ENCODE measurements around the gene MAL. TPM values are rescaled to one million over a fixed set of nuclear protein-coding genes. Genes with fewer than 3 reads are reported as not detected.

MAL gene
- total RNA-seq, 1 experiment from 2014 or later, result 0.22 TPM

DNA sequence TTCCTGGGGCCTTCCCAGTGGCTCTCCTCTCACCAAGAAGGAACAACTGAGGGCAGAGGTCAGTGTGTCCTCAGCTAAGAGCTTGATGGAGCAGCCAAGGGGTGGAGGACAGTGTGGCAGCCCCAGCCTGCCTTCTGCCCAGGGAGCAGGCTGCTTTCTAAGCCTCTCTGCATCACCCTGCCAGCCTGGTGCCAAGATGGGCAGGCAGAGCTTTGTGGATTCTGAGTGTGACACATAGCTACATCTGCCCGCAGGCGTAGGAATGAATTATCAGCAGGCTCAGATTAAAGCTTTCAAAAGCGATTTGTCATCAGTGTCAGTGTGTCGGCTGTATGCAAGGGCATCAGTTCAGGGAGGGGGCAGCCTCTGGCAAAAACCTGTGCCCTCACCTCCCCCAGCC, 8.7 kb downstream of the MAL start (continued):
- TF ChIP-seq, protein P1, sequence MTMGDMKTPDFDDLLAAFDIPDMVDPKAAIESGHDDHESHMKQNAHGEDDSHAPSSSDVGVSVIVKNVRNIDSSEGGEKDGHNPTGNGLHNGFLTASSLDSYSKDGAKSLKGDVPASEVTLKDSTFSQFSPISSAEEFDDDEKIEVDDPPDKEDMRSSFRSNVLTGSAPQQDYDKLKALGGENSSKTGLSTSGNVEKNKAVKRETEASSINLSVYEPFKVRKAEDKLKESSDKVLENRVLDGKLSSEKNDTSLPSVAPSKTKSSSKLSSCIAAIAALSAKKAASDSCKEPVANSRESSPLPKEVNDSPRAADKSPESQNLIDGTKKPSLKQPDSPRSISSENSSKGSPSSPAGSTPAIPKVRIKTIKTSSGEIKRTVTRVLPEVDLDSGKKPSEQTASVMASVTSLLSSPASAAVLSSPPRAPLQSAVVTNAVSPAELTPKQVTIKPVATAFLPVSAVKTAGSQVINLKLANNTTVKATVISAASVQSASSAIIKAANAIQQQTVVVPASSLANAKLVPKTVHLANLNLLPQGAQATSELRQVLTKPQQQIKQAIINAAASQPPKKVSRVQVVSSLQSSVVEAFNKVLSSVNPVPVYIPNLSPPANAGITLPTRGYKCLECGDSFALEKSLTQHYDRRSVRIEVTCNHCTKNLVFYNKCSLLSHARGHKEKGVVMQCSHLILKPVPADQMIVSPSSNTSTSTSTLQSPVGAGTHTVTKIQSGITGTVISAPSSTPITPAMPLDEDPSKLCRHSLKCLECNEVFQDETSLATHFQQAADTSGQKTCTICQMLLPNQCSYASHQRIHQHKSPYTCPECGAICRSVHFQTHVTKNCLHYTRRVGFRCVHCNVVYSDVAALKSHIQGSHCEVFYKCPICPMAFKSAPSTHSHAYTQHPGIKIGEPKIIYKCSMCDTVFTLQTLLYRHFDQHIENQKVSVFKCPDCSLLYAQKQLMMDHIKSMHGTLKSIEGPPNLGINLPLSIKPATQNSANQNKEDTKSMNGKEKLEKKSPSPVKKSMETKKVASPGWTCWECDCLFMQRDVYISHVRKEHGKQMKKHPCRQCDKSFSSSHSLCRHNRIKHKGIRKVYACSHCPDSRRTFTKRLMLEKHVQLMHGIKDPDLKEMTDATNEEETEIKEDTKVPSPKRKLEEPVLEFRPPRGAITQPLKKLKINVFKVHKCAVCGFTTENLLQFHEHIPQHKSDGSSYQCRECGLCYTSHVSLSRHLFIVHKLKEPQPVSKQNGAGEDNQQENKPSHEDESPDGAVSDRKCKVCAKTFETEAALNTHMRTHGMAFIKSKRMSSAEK (CRISPR knock-in tag; IDR thresholded peaks at IDR 0.05; ENCODE audit: borderline replicate concordance), result no peak
- TF ChIP-seq RELA (CRISPR knock-in tag; IDR thresholded peaks at IDR 0.05; ENCODE audit: borderline replicate concordance) (no peak), CBFB (CRISPR knock-in tag; IDR thresholded peaks at IDR 0.05; ENCODE audit: low read depth) (no peak)
- TF ChIP-seq, protein P2, sequence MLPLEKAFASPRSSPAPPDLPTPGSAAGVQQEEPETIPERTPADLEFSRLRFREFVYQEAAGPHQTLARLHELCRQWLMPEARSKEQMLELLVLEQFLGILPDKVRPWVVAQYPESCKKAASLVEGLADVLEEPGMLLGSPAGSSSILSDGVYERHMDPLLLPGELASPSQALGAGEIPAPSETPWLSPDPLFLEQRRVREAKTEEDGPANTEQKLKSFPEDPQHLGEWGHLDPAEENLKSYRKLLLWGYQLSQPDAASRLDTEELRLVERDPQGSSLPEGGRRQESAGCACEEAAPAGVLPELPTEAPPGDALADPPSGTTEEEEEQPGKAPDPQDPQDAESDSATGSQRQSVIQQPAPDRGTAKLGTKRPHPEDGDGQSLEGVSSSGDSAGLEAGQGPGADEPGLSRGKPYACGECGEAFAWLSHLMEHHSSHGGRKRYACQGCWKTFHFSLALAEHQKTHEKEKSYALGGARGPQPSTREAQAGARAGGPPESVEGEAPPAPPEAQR (CRISPR knock-in tag; IDR thresholded peaks at IDR 0.05), result no peak
- TF ChIP-seq, protein P3, sequence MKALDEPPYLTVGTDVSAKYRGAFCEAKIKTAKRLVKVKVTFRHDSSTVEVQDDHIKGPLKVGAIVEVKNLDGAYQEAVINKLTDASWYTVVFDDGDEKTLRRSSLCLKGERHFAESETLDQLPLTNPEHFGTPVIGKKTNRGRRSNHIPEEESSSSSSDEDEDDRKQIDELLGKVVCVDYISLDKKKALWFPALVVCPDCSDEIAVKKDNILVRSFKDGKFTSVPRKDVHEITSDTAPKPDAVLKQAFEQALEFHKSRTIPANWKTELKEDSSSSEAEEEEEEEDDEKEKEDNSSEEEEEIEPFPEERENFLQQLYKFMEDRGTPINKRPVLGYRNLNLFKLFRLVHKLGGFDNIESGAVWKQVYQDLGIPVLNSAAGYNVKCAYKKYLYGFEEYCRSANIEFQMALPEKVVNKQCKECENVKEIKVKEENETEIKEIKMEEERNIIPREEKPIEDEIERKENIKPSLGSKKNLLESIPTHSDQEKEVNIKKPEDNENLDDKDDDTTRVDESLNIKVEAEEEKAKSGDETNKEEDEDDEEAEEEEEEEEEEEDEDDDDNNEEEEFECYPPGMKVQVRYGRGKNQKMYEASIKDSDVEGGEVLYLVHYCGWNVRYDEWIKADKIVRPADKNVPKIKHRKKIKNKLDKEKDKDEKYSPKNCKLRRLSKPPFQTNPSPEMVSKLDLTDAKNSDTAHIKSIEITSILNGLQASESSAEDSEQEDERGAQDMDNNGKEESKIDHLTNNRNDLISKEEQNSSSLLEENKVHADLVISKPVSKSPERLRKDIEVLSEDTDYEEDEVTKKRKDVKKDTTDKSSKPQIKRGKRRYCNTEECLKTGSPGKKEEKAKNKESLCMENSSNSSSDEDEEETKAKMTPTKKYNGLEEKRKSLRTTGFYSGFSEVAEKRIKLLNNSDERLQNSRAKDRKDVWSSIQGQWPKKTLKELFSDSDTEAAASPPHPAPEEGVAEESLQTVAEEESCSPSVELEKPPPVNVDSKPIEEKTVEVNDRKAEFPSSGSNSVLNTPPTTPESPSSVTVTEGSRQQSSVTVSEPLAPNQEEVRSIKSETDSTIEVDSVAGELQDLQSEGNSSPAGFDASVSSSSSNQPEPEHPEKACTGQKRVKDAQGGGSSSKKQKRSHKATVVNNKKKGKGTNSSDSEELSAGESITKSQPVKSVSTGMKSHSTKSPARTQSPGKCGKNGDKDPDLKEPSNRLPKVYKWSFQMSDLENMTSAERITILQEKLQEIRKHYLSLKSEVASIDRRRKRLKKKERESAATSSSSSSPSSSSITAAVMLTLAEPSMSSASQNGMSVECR (CRISPR knock-in tag; IDR thresholded peaks at IDR 0.05; ENCODE audit: borderline replicate concordance), result no peak

DNA sequence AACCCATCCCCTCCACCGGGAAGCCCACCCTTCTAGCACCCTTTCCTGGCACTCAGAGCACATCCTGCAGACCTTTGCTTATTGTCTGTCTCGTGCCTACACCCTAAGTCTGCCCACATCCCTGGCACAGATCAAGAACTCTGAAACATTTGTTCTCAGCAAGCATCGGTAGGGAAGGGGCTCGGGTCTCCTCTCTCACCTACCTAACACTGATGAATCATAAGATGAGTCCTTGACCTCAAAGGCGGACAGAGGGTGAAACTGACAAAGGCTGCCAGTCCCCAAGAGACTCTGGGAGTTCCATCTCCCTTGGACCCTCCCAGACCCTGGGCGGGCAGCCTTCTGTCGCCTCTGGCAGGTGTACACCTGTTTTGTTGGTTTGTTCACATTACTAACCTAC, 9.3 kb downstream of the MAL start:
- H3K4me3 Mint-ChIP-seq, result no peak overlapping the region
- no peaks in the 10 kb centered on the region for H3K4me1 Mint-ChIP-seq
- TF ChIP-seq, protein P4, sequence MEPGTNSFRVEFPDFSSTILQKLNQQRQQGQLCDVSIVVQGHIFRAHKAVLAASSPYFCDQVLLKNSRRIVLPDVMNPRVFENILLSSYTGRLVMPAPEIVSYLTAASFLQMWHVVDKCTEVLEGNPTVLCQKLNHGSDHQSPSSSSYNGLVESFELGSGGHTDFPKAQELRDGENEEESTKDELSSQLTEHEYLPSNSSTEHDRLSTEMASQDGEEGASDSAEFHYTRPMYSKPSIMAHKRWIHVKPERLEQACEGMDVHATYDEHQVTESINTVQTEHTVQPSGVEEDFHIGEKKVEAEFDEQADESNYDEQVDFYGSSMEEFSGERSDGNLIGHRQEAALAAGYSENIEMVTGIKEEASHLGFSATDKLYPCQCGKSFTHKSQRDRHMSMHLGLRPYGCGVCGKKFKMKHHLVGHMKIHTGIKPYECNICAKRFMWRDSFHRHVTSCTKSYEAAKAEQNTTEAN (CRISPR knock-in tag; IDR thresholded peaks at IDR 0.05), result no peak
- TF ChIP-seq EMX1 (CRISPR knock-in tag; IDR thresholded peaks at IDR 0.05) (no peak), HMGA2 (CRISPR knock-in tag; IDR thresholded peaks at IDR 0.05) (no peak), KAT7 (CRISPR knock-in tag; IDR thresholded peaks at IDR 0.05; ENCODE audit: borderline replicate concordance) (no peak)
- TF ChIP-seq, protein P1 (CRISPR knock-in tag; IDR thresholded peaks at IDR 0.05; ENCODE audit: borderline replicate concordance), result no peak
- TF ChIP-seq, protein P5, sequence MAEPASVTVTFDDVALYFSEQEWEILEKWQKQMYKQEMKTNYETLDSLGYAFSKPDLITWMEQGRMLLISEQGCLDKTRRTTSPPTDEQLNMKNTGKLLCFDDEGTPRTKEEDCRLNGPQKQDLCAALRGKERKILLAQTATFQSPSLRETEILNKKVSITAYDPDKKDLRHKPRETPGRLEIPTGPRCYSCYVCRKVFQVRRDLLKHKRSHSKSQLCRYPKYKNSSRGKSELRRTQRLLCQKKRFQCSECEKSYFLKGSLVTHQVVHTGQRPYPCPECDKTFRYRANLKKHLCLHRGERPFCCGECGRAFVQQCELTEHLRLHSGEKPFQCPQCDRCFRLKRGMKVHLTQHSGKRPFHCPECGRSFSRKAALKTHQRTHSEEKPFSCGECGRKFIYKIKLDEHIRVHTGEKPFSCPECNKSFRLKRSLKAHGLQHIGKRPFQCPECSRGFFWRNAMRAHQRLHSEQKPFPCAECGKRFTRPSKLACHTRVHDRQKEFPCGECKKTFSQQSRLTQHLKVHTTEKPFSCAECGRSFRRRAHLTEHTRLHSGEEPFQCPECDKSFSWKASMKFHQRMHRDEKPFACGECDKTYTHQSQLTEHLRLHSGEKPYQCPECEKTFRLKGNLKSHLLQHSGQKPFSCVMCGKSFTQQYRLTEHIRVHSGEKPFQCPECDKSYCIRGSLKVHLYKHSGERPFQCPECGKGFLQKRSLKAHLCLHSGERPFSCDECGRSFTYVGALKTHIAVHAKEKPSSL (CRISPR knock-in tag; conservative IDR thresholded peaks at IDR 0.05), result no peak
- POLR2A ChIA-PET, result no interaction called here
- H3K36me3 Mint-ChIP-seq, result 0 out of 2 replicates have a peak, but pooled peaks cover 2% of the 10 kb centered on the region
- ATAC-seq (no peak), DNase-seq (ENCODE audit: low spot score) (no peak)
- CTCF ChIA-PET, result interaction anchor here (0.7 to 1.9 kb wide), 3 partner anchors 10 to 48 kb away, joined by 3 to 10 read pairs (median 4); no protein-coding TSS in a partner anchor
- peaks cover 33% of the 10 kb centered on the region for H3K9me3 Mint-ChIP-seq
- H3K27ac Mint-ChIP-seq, result no peak overlapping the region
- H3K27me3 Mint-ChIP-seq (ENCODE audit: low read depth), result peaks cover 14% of the 10 kb centered on the region
